22Rv1 (cell line): ENCODE results near the gene NOS3.

Source experiments
- H3K27ac ChIP-seq: fragments of 450-650 bp; 2 replicates; pipeline ENCODE4 v1.5.1; 2017
- CTCF ChIP-seq: fragments of 450-650 bp; IDR thresholded peaks from 2 replicates; pipeline ENCODE4 v1.5.1; 2017; ENCODE audit warnings: mild to moderate bottlenecking
- ZFX ChIP-seq: fragments of 450-650 bp; IDR thresholded peaks from 2 replicates; pipeline ENCODE4 v1.6.1; 2017; ENCODE audit warnings: antibody characterized with exemption, borderline replicate concordance

NOS3 gene

GRCh38 chr7:150963707-150964559, 26.9 kb upstream of the NOS3 start:
- TF ChIP-seq CTCF (no peak), ZFX (no peak)
- no peak overlapping the region for H3K27ac ChIP-seq

- no peak overlapping the region for H3K27ac ChIP-seq
- TF ChIP-seq ZFX (no peak), CTCF (peak; percentile 13; the same call in 1 of the 2 replicates)
Observed at GRCh38 chr7:150964593-150965111, 26.2 kb upstream of the NOS3 start.

- H3K27ac ChIP-seq, result no peak overlapping the region
Observed at GRCh38 chr7:150965273-150965830, 25.5 kb upstream of the NOS3 start.

GRCh38 chr7:150966002-150966401, 24.8 kb upstream of the NOS3 start:
- no peak overlapping the region for H3K27ac ChIP-seq
- peak; percentile 22 for TF ChIP-seq CTCF
- TF ChIP-seq ZFX, result no peak

More at GRCh38 chr7:150965273-150965830, 25.5 kb upstream of the NOS3 start:
- TF ChIP-seq CTCF, result no peak
- no peak for TF ChIP-seq ZFX

GRCh38 chr7:150967349-150967748, 23.5 kb upstream of the NOS3 start:
- TF ChIP-seq CTCF, result no peak
- TF ChIP-seq ZFX, result no peak
- H3K27ac ChIP-seq, result no peak overlapping the region

GRCh38 chr7:150968056-150968733, 22.6 kb upstream of the NOS3 start:
- no peak overlapping the region for H3K27ac ChIP-seq
- no peak for TF ChIP-seq ZFX
- TF ChIP-seq CTCF, result no peak
